Neural progenitor cell (in vitro differentiated cells): ENCODE results near the gene GBP1. TPM values are rescaled to one million over a fixed set of nuclear protein-coding genes. Genes with fewer than 3 reads are reported as not detected.
"Not testable (repeated sequence)": the region's sequence is repeated elsewhere in the genome, so short reads cannot be mapped to it uniquely, and the experiment has no call there.

Experiments
- DNase-seq: peaks from one replicate; pipeline ENCODE4 v3.0.0-alpha.2; 2016; ENCODE audit warnings: low spot score
- H2AFZ ChIP-seq: fragments of 200-600 bp; sonication (generic); replicated peaks from 2 replicates; pipeline ENCODE4 v1.6.1; 2016; ENCODE audit warnings: antibody characterized with exemption
- H3F3A ChIP-seq: fragments of 200-600 bp; sonication (generic); 2 replicates; pipeline ENCODE4 v1.6.1; 2016; ENCODE audit warnings: antibody characterized with exemption, low read depth
- H3K27ac ChIP-seq: fragments of 200-600 bp; sonication (generic); 2 replicates; pipeline ENCODE4 v1.5.1; 2016; ENCODE audit warnings: mild to moderate bottlenecking
- H3K27me3 ChIP-seq: fragments of 200-600 bp; sonication (generic); 2 replicates; pipeline ENCODE4 v1.6.1; 2016; ENCODE audit warnings: mild to moderate bottlenecking, moderate library complexity
- H3K36me3 ChIP-seq: fragments of 200-600 bp; sonication (generic); 2 replicates; pipeline ENCODE4 v1.5.1; 2016
- H3K4me1 ChIP-seq: fragments of 200-600 bp; sonication (generic); 2 replicates; pipeline ENCODE4 v1.6.1; 2016; ENCODE audit warnings: mixed run types
- H3K4me2 ChIP-seq: fragments of 200-600 bp; sonication (generic); 2 replicates; pipeline ENCODE4 v1.6.1; 2016
- H3K4me3 ChIP-seq: fragments of 200-600 bp; sonication (generic); 2 replicates; pipeline ENCODE4 v1.5.1; 2016
- H3K79me2 ChIP-seq: fragments of 200-600 bp; sonication (generic); 2 replicates; pipeline ENCODE4 v1.6.1; 2016; ENCODE audit warnings: low read depth
- H3K9ac ChIP-seq: fragments of 200-600 bp; sonication (generic); 2 replicates; pipeline ENCODE4 v1.6.1; 2016
- H3K9me3 ChIP-seq: fragments of 200-600 bp; sonication (generic); 2 replicates; pipeline ENCODE4 v1.5.1; 2016; ENCODE audit warnings: low read depth
- H4K20me1 ChIP-seq: fragments of 200-600 bp; sonication (generic); 2 replicates; pipeline ENCODE4 v1.6.1; 2016; ENCODE audit warnings: low read depth
- H3K27ac Mint-ChIP-seq: 3 replicates; pipeline ENCODE4 v1.8.0; 2021; ENCODE audit warnings: mixed read lengths
- H3K27me3 Mint-ChIP-seq: 2 replicates; pipeline ENCODE4 v1.8.0; 2022; ENCODE audit warnings: low read depth, mild to moderate bottlenecking, inconsistent platforms, moderate library complexity, mixed read lengths; ENCODE audit not compliant: insufficient read depth
- H3K36me3 Mint-ChIP-seq: 3 replicates; pipeline ENCODE4 v1.8.0; 2021; ENCODE audit warnings: mixed read lengths
- H3K4me1 Mint-ChIP-seq: 3 replicates; pipeline ENCODE4 v1.8.0; 2021; ENCODE audit warnings: mixed read lengths
- H3K4me3 Mint-ChIP-seq: 3 replicates; pipeline ENCODE4 v1.8.0; 2021; ENCODE audit warnings: mild to moderate bottlenecking, moderate library complexity, mixed read lengths
- H3K9me3 Mint-ChIP-seq: 3 replicates; pipeline ENCODE4 v1.8.0; 2020; ENCODE audit warnings: mixed read lengths
- EZH2 ChIP-seq: fragments of 200-600 bp; sonication (generic); IDR thresholded peaks from 2 replicates; pipeline ENCODE4 v1.6.1; 2017; ENCODE audit warnings: antibody characterized with exemption, mild to moderate bottlenecking, moderate library complexity
- EZH2phosphoT487 ChIP-seq: fragments of 200-600 bp; sonication (generic); IDR thresholded peaks from 2 replicates; pipeline ENCODE4 v1.6.1; 2017; ENCODE audit warnings: antibody characterized with exemption
- total RNA-seq: library from RNA; depleted of rRNA; stranded (reverse); fragments of >200 nt; gene quantifications from 2 replicates; pipeline ENCODE4 v1.2.3, GENCODE V29; 2015; ENCODE audit warnings: low replicate concordance
- TF ChIP-seq, protein P1 (sequence below): fragments of 200-600 bp; sonication (generic); IDR thresholded peaks from 2 replicates; pipeline ENCODE4 v1.5.1; 2017; ENCODE audit warnings: antibody characterized with exemption, mild to moderate bottlenecking

The GBP1 gene
- total RNA-seq, 1 donor from 2014 or later, result not detected

DNA sequence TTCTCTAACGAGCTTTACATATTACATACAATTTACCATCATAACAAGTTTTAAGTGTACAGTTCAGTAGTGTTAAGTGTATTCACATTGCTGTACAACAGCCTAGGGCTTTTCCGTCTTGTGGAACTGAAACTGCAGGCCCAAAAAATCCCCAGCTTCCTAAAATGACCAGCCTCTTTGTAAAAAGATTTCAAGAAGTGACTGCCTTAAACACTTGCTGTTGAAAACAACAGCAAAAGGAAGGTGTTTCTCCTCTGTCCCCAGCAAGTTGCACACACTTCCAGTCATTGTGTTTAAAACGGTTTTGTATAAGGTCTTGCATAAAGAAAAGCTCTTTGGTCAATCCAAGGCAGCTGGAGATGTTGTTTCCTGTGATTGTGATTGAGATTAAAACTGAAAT is 16.0 kb upstream of the GBP1 start:
- no peaks in the 10 kb centered on the region for H3F3A ChIP-seq
- no peak overlapping the region for H3K27ac ChIP-seq
- no peaks in the 10 kb centered on the region for H3K4me1 ChIP-seq
- no peaks in the 10 kb centered on the region for H3K36me3 Mint-ChIP-seq
- H3K27me3 Mint-ChIP-seq, result no peaks in the 10 kb centered on the region
- no peaks in the 10 kb centered on the region for H3K27me3 ChIP-seq
- no peak overlapping the region for H3K27ac Mint-ChIP-seq
- no peak overlapping the region for H3K4me3 ChIP-seq
- H3K9me3 Mint-ChIP-seq, result peaks cover 5% of the 10 kb centered on the region
- H3K9ac ChIP-seq, result no peak overlapping the region
- TF ChIP-seq EZH2phosphoT487 (no peak), EZH2 (no peak)
- TF ChIP-seq, protein P1, sequence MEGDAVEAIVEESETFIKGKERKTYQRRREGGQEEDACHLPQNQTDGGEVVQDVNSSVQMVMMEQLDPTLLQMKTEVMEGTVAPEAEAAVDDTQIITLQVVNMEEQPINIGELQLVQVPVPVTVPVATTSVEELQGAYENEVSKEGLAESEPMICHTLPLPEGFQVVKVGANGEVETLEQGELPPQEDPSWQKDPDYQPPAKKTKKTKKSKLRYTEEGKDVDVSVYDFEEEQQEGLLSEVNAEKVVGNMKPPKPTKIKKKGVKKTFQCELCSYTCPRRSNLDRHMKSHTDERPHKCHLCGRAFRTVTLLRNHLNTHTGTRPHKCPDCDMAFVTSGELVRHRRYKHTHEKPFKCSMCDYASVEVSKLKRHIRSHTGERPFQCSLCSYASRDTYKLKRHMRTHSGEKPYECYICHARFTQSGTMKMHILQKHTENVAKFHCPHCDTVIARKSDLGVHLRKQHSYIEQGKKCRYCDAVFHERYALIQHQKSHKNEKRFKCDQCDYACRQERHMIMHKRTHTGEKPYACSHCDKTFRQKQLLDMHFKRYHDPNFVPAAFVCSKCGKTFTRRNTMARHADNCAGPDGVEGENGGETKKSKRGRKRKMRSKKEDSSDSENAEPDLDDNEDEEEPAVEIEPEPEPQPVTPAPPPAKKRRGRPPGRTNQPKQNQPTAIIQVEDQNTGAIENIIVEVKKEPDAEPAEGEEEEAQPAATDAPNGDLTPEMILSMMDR, result no peak
- no peak for DNase-seq
- H2AFZ ChIP-seq, result no peak overlapping the region
- no peaks in the 10 kb centered on the region for H4K20me1 ChIP-seq
- H3K79me2 ChIP-seq, result no peaks in the 10 kb centered on the region
- H3K4me1 Mint-ChIP-seq, result no peaks in the 10 kb centered on the region
- no peak overlapping the region for H3K4me3 Mint-ChIP-seq
- no peak overlapping the region for H3K4me2 ChIP-seq
- H3K36me3 ChIP-seq, result no peaks in the 10 kb centered on the region
- H3K9me3 ChIP-seq, result no peaks in the 10 kb centered on the region

DNA sequence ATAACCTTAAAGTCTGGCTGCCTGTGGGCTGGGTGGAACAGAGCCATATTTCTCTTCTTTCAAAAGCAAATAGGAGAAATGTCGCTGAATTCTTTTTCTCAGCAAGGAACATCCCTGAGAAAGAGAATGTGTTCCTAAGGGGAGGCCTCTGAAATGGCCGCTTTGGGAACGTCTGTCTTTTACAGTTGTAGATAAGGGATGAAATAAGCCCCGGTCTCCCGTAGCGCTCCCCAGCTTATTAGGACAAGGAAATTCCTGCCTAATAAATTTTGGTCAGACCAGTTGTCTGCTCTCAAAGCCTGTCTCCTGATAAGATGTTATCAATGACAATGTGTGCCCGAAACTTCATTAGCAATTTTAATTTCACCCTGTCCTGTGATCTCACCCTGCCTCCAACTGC is 15.1 kb upstream of the GBP1 start:
- H3K27ac ChIP-seq, H3K4me3 Mint-ChIP-seq, H3K36me3 ChIP-seq, H3K36me3 Mint-ChIP-seq, H3K9me3 Mint-ChIP-seq, H4K20me1 ChIP-seq, H3K4me3 ChIP-seq, H3K27ac Mint-ChIP-seq, DNase-seq, H3K9me3 ChIP-seq, H2AFZ ChIP-seq, H3K4me2 ChIP-seq, H3K27me3 Mint-ChIP-seq, H3K4me1 ChIP-seq, H3F3A ChIP-seq, H3K9ac ChIP-seq, H3K79me2 ChIP-seq, H3K4me1 Mint-ChIP-seq, H3K27me3 ChIP-seq: not testable (repeated sequence)

DNA sequence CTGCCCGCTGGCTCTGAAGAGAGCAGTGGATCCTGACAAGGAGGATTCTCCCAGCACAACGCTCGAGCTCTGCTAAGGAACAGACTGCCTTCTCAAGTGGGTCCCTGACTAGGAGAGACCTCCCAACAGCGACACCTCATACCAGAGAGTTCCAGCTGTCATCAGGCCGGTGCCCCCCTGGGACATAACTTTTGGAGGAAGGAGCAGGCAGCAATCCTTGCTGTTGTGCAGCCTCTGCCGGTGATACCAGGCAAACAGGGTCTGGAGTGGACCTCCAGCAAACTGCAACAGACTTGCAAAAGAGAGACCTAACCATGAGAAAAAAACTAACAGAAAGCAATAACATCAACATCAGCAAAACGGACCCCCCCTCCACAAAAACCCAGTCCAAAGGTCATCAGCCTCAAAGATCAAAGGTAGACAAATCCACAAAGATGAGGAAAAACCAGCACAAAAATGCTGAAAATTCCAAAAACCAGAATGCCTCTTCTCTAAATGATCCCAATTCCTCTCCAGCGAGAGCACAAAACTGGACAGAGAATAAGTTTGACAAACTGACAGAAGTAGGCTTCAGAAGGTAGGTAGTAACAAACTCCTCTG is 7.6 kb upstream of the GBP1 start:
- not testable (repeated sequence) for H2AFZ ChIP-seq, H3K36me3 ChIP-seq, H3K27me3 ChIP-seq, H3K4me3 ChIP-seq, DNase-seq, H3K9ac ChIP-seq, H3K79me2 ChIP-seq, H3K9me3 ChIP-seq, H4K20me1 ChIP-seq, H3K4me2 ChIP-seq, H3K27me3 Mint-ChIP-seq, H3K4me1 Mint-ChIP-seq, H3F3A ChIP-seq, H3K4me1 ChIP-seq, H3K27ac Mint-ChIP-seq, H3K36me3 Mint-ChIP-seq, H3K27ac ChIP-seq, H3K4me3 Mint-ChIP-seq
- peaks cover 10% of the 10 kb centered on the region for H3K9me3 Mint-ChIP-seq

- H4K20me1 ChIP-seq, result no peaks in the 10 kb centered on the region
- H3K9ac ChIP-seq, result no peak overlapping the region
- H3K79me2 ChIP-seq, result no peaks in the 10 kb centered on the region
- no peak overlapping the region for H3K27ac ChIP-seq
- DNase-seq, result no peak
- H3K27me3 Mint-ChIP-seq, result no peaks in the 10 kb centered on the region
- no peaks in the 10 kb centered on the region for H3K9me3 ChIP-seq
- peaks cover 10% of the 10 kb centered on the region for H3K9me3 Mint-ChIP-seq
- no peak overlapping the region for H2AFZ ChIP-seq
- no peaks in the 10 kb centered on the region for H3K4me1 ChIP-seq
- no peaks in the 10 kb centered on the region for H3K36me3 ChIP-seq
- H3K4me3 ChIP-seq, result no peak overlapping the region
- H3K4me1 Mint-ChIP-seq, result peaks cover 7% of the 10 kb centered on the region
- H3K36me3 Mint-ChIP-seq, result no peaks in the 10 kb centered on the region
- H3K4me3 Mint-ChIP-seq, result no peak overlapping the region
- H3K27me3 ChIP-seq, result no peaks in the 10 kb centered on the region
- H3K27ac Mint-ChIP-seq, result no peak overlapping the region
- no peak overlapping the region for H3K4me2 ChIP-seq
- TF ChIP-seq EZH2 (no peak), EZH2phosphoT487 (no peak)
- TF ChIP-seq, protein P1, result no peak
- no peaks in the 10 kb centered on the region for H3F3A ChIP-seq
These were observed 5.5 kb upstream of the GBP1 start for GRCh38 chr1:89070509-89070908.
